ENCODE measurements around the gene NIPAL3.
"Not testable (repeated sequence)": the region's sequence is repeated elsewhere in the genome, so short reads cannot be mapped to it uniquely, and the experiment has no call there.

Gene NIPAL3

DNA sequence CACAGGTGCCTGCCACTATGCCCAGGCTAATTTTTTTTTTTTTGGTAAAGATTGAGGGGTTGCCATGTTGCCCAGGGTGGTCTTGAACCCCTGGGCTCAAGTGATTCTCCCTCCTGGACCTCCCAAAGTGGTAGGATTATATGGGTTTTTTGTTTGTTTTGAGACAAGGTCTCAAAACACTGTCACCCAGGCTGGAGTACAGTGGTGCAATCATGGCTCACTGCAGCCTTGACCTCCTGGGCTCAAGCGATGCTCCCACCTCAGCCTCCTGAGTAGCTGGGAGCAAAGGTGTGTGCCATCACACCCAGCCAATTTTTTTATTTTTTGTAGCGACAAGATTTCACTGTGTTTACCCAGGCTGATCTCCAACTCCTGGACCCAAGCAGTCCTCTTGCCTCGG lies 78.2 kb downstream of the NIPAL3 start:
- FAIRE-seq: no peak

- no peak for FAIRE-seq
Measured at GRCh38 chr1:24498589-24498988, 83.0 kb downstream of the NIPAL3 start.

DNA sequence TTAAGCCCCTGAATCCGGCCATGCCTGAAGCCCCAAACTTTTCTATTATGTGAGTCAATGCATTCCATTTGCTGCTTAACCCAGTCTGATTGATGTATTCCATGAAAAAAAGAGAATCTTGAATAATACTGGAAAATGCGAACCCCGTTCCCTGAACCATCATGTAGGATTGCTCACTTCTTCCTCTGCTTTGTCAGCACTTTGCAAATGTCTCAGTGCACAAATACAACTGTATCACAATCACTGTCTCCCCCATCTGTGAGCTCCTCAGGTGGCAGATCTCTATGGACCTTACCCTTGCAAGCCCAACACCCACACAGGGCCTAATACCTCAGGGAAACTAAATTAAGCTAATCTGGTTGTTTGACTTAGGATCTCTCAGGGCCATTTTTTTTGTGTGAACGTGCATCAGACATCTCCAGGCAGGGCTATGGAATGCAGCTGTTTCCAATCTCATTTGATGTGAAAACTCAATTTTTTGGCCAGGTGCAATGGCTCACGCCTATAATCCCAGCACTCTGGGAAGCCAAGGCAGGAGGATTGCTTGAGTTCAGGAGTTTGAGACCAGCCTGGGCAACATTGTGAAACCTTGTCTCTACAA lies 84.9 kb downstream of the NIPAL3 start:
- no peak for FAIRE-seq

DNA sequence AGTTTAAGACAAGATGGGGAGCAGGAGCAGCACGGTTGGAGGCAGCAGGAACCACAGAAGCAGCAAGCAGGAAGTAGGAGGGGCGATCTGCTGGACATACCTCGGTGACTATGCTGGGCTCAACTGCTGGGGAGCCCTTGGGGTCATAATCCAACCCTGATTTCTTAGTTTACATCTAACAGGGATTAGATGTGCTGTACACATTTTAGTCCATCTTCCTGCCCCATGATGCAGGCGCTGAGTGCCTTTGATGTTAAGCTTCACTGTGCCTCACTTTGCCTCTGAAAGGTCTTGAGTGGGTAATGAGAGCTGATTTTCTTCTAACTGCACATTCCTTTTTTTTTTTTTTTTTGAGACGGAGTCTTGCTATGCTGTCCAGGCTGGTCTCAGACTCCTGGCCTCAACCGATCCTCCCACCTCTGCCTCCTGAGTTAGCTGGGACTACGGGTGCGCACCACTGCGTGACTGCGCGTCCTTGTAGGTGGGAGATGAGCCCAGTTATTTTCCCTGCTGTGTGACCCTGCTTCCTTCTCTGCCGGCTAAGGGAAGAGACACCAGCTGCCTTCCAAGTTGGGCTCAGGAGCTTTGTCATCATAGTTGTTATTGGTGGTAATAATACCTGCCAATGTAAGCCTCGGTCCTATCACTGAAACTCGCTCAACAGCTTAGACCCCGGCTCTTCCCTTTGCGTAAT lies 85.9 kb downstream of the NIPAL3 start:
- FAIRE-seq: no peak

DNA sequence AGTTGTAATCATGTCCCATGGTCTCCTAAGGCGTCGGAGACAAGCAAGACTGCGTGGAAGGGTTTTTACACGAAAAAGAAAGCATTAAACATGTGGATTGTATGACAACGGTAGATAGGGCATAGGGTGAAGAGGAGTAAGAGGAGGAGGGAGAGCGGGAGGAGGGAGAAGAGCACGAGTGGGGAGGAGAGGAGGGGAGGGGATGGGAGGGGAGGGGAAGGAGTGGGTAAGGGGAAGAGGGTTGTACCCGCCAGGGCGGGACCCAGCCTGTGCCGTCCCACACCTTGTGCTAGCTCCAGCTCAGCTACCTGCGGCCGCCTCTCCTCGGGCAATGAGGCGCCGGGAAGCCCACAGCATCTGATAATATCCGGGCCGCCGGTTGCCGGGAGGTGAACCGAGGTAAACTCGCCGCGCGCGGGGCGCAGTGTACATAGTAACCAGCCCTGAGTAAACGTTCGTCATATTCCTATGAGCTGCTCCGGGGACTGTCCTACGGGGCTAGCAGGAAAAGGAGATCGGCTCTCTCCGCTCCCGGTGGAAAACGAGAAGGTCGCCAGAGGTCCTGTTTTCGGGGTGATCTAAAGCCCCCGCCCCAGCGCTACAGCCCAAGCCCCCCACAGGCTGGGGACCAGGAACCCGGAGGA lies 86.6 kb downstream of the NIPAL3 start:
- FAIRE-seq: no peak

- FAIRE-seq: no peak
Measured at GRCh38 chr1:24502709-24503058, 87.1 kb downstream of the NIPAL3 start, which contains the start of gene RCAN3. Gene RCAN3, plus strand, starts transcription at chr1:24502836. Its CDS starts 11,537 bp downstream, at chr1:24514373.

GRCh38 chr1:24503059-24503751 lies 87.6 kb downstream of the NIPAL3 start:
- FAIRE-seq: no peak

DNA sequence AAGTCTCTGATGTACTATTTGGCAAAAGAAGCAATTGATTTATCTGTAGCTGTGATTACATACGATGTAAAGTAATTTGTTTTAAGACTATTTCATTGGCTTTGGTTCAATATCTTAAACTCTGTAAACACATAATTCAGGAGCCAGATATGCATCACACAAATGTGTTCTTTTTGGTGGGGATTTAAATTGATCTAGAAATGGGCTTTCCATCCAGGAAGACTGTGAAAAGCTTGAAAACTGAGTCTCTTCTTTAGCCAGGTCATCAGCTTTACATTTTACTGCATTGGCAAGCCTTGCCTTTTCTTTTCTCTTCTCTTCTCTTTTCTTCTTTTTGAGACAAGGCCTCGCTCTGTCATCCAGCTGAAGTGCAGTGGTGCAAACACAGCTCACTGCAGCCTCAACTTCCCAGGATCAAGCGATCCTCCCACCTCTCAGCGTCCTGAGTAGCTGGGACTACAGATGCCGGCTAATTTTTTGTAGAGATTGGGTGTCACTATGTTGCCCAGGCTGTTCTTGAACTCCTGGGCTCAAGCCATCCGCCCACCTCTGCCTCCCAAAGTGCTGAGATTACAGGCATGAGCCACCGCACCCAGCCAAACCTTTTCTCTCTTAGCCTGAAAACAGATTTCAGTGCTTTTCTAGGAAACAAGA lies 88.4 kb downstream of the NIPAL3 start:
- FAIRE-seq: no peak

GRCh38 chr1:24504560-24504959 lies 89.0 kb downstream of the NIPAL3 start:
- FAIRE-seq: no peak

DNA sequence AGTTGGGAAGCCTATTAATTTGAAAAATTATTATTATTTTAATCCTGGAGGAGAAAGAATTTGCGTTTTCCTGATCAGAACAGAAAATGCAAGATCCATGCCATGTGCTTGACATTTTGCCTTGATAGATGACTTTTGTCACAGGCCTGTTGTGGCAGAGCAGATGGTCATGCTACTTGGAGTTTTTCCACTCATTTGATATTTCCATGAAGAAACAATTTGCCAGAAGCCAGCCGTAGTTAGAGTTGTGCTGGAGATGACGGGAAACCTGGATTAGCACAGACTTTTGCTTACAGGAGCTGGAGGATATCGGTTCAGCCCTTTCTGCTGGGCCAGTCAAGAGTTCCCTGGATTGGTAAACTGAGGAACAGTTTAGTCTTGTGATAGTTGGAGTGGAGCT lies 90.2 kb downstream of the NIPAL3 start:
- FAIRE-seq: no peak

- no peak for FAIRE-seq
Measured at GRCh38 chr1:24506691-24507381, 91.2 kb downstream of the NIPAL3 start.

- FAIRE-seq: no peak
Measured at GRCh38 chr1:24507405-24507804, 91.8 kb downstream of the NIPAL3 start.

DNA sequence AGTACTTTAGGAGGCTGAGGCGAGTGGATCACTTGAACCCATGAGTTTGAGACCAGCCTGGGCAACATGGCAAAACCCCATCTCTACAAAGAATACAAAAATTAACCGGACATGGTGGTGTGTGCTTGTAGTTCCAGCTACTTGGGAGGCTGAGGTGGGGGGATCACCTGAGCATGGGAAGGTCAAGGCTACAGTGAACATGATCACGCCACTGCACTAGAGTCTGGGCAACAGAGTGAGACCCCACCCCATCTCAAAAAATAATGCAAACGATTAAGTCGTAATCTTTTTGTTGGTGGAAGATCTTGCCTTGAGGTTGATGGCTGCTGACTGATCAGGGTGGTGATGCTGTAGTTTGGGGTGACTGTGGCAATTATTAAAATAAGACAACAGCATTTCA lies 93.3 kb downstream of the NIPAL3 start:
- FAIRE-seq: no peak

DNA sequence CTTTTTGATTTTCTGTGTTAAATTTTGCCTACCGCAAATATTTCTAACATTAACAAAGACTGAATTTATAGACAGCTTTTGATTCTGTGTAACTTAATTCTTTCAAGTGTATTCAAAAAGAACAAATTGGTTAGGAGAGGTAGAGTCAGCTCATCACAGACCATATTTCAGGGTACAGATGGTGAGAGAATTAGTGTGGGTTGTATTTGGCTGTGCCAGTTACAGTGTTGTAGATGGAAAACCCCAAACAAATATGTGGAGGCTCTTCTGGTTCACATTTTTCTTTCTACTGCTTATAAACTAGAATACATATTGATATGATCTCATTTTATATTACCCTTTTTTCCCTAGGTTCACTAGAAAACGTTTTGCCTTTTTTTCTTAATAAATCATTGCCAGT lies 98.1 kb downstream of the NIPAL3 start:
- FAIRE-seq: no peak

- FAIRE-seq: no peak
Measured at GRCh38 chr1:24514946-24515345, 99.3 kb downstream of the NIPAL3 start.

DNA sequence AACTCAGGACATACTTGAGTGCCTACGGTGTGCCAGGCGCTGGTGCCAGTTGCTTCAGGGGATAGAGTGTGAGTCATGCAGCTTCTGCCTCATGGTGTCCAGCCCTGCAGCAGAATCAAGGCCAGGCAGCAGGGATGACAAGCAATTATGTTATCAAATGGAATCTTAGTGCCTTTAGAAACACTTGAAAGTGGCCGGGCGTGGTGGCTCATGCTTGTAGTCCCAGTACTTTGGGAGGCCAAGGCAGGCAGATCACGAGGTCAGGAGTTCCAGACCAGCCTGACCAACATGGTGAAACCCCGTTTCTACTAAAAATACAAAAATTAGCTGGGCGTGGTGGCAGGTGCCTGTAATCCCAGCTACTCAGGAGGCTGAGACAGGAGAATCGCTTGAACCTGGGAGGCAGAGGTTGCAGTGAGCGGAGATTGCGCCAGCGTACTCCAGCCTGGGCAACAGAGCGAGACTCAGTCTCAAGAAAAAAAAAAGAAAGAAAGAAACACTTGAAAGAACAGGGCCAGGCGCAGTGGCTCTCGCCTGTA lies 100.1 kb downstream of the NIPAL3 start:
- FAIRE-seq: not testable (repeated sequence)

GRCh38 chr1:24516506-24516905 lies 100.9 kb downstream of the NIPAL3 start:
- FAIRE-seq: no peak

DNA sequence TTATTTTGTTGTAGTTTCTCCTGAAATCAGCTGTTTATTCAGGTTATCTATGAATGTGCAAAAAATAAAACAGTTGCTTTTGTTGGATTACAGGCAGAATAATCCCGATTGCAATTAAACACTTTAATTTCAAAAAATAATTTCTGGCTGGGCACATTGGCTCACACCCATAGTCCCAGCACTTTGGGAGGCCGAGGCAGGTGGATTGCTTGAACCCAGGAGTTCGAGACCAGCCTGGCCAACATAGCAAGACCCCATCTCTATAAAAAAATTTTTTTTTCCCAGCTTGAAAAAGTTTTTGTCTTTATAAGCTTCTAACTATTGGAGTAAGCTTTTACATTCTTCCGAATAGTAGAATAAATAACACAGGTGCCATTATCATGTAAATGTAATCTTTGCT lies 102.3 kb downstream of the NIPAL3 start:
- no peak for FAIRE-seq

GRCh38 chr1:24520282-24520681 lies 104.7 kb downstream of the NIPAL3 start:
- FAIRE-seq: not testable (repeated sequence)

Data from TTC549 (cell line).